Fibroblast of mammary gland (primary cell): Measurements from ENCODE around the gene KCNN4.

Experiments
- DNase-seq: peaks from one replicate; pipeline ENCODE4 v3.0.0-alpha.2; 2010; ENCODE audit warnings: low read depth
- H3K4me3 ChIP-seq: 2 replicates; pipeline ENCODE4 v1.5.1; 2011; ENCODE audit warnings: low read depth, mild to moderate bottlenecking, low read length, moderate library complexity; ENCODE audit not compliant: control insufficient read depth
- TF ChIP-seq, protein P1 (sequence below): conservative IDR thresholded peaks from 2 replicates; pipeline ENCODE4 v1.5.1; 2011; ENCODE audit warnings: low read depth, low read length, inconsistent platforms; ENCODE audit not compliant: control insufficient read depth, insufficient read depth

The KCNN4 gene

DNA sequence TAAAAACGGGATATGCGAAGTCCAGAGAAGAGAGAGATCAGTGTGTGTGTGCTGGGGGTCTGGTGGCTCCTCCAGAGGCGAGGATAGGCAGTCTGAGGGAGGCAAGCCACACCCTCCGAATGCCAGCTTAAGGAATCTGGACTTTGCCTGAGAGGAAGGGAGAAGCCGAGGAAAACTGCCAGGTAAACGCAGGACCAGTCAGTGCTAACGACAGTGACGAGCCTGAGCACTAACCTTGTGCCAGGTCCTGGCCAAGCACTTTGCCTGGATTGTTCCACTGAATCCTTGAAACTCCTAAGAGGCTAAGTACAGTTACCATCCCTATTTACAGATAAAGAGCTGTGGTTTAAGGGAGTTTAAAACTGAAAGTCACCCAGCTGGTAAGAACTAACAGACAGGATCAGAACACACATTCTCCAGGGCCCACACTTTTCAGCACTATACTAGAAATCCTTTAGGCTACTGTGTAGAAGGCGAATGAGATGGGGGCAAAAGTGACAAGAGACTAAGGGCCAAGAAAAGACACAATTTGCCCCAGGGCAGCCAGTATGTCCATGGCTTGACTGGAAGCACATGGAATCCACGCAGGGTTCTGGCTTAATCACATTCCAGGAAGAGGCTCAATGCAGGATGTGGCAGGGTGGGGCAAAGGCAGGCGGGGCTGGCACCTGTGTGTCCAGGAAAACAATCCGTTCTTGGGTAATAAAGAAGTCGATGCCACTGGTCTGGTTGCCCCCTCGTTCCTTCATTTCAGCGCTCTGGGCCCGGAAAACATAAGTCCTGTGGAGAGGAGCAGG, 41.1 kb downstream of the KCNN4 start:
- no peak for DNase-seq
- H3K4me3 ChIP-seq: no peak overlapping the region
- TF ChIP-seq, protein P1, sequence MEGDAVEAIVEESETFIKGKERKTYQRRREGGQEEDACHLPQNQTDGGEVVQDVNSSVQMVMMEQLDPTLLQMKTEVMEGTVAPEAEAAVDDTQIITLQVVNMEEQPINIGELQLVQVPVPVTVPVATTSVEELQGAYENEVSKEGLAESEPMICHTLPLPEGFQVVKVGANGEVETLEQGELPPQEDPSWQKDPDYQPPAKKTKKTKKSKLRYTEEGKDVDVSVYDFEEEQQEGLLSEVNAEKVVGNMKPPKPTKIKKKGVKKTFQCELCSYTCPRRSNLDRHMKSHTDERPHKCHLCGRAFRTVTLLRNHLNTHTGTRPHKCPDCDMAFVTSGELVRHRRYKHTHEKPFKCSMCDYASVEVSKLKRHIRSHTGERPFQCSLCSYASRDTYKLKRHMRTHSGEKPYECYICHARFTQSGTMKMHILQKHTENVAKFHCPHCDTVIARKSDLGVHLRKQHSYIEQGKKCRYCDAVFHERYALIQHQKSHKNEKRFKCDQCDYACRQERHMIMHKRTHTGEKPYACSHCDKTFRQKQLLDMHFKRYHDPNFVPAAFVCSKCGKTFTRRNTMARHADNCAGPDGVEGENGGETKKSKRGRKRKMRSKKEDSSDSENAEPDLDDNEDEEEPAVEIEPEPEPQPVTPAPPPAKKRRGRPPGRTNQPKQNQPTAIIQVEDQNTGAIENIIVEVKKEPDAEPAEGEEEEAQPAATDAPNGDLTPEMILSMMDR: no peak

DNA sequence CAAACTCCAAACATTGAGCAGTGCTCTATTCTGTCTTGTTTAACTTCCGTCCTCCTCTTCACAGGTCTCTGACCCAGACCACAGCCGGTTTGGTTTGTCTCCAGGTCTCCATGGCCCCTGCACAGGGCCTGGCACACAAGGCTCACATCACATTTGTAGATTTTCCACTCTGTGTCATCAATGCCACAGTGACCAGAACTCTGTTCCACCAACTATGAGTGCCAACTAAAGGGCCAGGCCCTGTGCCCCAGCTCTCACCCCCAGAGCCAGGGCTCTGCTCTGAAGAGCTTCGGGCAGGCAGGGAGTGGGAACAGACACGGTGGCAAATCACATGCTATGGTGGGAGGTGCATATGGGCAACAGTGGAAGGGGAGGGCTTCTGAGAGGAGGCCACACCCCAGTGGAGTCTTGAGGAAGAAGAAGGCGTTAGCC, 42.0 kb downstream of the KCNN4 start:
- TF ChIP-seq, protein P1: no peak
- no peak for DNase-seq
- no peak overlapping the region for H3K4me3 ChIP-seq

DNA sequence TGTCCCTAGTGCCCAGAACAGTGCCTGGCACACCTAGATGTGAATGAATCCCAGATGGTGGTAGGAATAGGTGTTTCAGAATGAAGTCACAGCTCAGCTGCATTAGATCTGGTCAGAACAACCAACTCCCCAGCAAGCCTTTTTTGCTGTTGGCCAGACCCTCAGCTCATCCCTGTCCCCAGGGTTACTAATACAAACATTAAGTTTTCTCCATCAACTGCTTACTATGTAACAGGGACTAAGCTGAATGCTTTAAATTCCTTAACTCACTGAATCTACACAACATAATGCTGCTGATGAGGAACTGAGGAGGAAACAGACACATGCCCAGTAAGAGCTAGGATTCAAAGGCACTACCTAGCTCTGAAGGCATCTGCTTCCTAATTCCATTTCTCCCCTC, 44.8 kb downstream of the KCNN4 start:
- DNase-seq: no peak
- TF ChIP-seq, protein P1: no peak
- no peak overlapping the region for H3K4me3 ChIP-seq

DNA sequence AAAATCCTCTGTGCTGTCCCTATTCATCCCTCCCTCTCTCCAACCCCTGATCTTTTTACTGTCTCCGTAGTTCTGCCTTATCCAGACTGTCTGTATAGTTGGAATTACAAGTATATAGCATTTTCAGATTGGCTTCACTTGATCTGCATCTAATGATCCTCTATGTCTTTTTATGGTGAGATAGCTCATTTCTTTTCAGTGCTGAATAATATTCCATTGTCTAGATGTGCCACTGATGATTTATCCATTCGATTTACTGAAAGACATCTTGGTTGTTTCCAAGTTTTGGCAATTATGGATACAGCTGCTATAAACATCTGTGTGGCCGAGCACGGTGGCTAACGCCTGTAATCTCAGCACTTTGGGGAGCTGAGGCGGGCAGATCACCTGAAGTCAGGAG, 45.8 kb downstream of the KCNN4 start:
- DNase-seq: no peak
- H3K4me3 ChIP-seq: no peak overlapping the region
- TF ChIP-seq, protein P1: no peak

DNA sequence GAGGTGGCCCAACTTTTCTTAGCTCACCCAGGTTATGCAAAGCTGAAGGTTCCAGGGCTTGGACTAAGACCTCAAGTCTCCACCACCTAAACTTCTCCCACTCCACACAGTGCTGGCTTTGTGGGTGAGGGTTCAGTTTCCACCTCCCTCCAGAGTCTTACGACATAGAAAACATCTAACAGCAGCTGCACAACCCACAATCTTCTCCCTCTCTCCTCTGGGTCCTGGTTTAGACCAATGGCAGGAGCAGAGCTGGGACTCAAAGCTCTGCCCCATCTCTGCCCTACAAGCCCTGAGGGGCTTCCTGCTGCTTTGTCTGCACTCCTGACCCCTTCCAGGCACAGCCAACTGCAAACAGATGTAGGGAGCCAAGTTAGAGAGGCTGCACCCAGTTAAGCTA, 48.9 kb downstream of the KCNN4 start:
- H3K4me3 ChIP-seq: no peak overlapping the region
- DNase-seq: peak; percentile 28
- TF ChIP-seq, protein P1: no peak

DNA sequence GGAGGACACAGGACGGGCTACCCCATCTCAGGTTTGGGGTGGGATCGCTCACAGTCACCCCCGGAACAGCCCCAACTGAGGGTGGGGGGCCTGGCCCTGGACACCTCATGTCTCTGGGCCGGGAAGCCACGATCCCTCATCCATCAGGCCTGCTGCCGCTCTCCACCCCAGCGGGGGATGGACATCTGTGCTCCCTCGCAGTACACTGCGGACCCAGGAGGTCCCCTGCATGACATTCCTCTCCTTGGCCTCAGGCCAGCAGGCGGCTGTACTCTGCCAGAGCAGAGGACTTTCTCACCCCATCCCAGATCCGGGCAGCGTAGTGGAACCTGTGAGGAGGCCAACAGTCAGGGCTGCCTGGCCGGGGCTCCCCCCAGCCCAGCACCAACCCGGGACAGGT, 49.4 kb downstream of the KCNN4 start:
- TF ChIP-seq, protein P1: no peak
- no peak for DNase-seq
- H3K4me3 ChIP-seq: no peak overlapping the region
